Neuronal stem cell (in vitro differentiated cells): ENCODE data around the gene CCN6.

ENCODE experiments used
- DNase-seq: peaks from one replicate; pipeline ENCODE4 v3.0.0-alpha.2; 2013; ENCODE audit warnings: low spot score
- H2AFZ ChIP-seq: one replicate; pipeline ENCODE4 v1.6.1; 2013; ENCODE audit warnings: mild to moderate bottlenecking, low read length, inconsistent platforms
- H2AK5ac ChIP-seq: 2 replicates; pipeline ENCODE4 v1.6.1; 2013; ENCODE audit warnings: low read depth, mild to moderate bottlenecking, inconsistent platforms, low read length, moderate library complexity, mixed read lengths
- H2BK120ac ChIP-seq: 2 replicates; pipeline ENCODE4 v1.6.1; 2013; ENCODE audit warnings: low read depth, mild to moderate bottlenecking, inconsistent platforms, low read length, moderate library complexity, mixed read lengths
- H2BK12ac ChIP-seq: one replicate; pipeline ENCODE4 v1.6.1; 2013; ENCODE audit warnings: low read length, inconsistent platforms
- H2BK15ac ChIP-seq: 2 replicates; pipeline ENCODE4 v1.6.1; 2013; ENCODE audit warnings: mild to moderate bottlenecking, low read length, inconsistent platforms, mixed read lengths
- H2BK5ac ChIP-seq: one replicate; pipeline ENCODE4 v1.6.1; 2013; ENCODE audit warnings: inconsistent platforms, mild to moderate bottlenecking, low read length, moderate library complexity
- H3K14ac ChIP-seq: one replicate; pipeline ENCODE4 v1.6.1; 2013; ENCODE audit warnings: low read length, inconsistent platforms
- H3K18ac ChIP-seq: 2 replicates; pipeline ENCODE4 v1.6.1; 2013; ENCODE audit warnings: low read length, inconsistent platforms
- H3K23ac ChIP-seq: 2 replicates; pipeline ENCODE4 v1.6.1; 2013; ENCODE audit warnings: low read depth, mild to moderate bottlenecking, mixed read lengths, low read length, inconsistent platforms; ENCODE audit not compliant: poor library complexity
- H3K27ac ChIP-seq: replicated peaks from 3 replicates; pipeline ENCODE4 v1.5.1; 2013; ENCODE audit warnings: low read length, inconsistent platforms
- H3K27me3 ChIP-seq, 3 experiments: 2 replicates each; pipeline ENCODE4 v1.6.1; 2013; ENCODE audit warnings: low read length in 3 of 3, mild to moderate bottlenecking in 2 of 3, inconsistent platforms in 1 of 3, low read depth in 1 of 3, mixed read lengths in 1 of 3, moderate library complexity in 1 of 3; ENCODE audit not compliant: control insufficient read depth in 3 of 3, insufficient read depth in 3 of 3
- H3K36me3 ChIP-seq, 2 donors: replicated peaks in 1 of 2; 2 replicates each; pipeline ENCODE4 v1.6.1; 2013; ENCODE audit warnings: low read length in 2 of 2; ENCODE audit not compliant: control insufficient read depth in 2 of 2, insufficient read depth in 2 of 2
- H3K4ac ChIP-seq: 2 replicates; pipeline ENCODE4 v1.6.1; 2013; ENCODE audit warnings: inconsistent platforms, mild to moderate bottlenecking, low read length, moderate library complexity
- H3K4me1 ChIP-seq, 2 donors: 1 replicate in 1 of 2; 2 replicates in 1 of 2; pipeline ENCODE4 v1.6.1; 2013; ENCODE audit warnings: low read length in 2 of 2, low read depth in 1 of 2; ENCODE audit not compliant: control insufficient read depth in 2 of 2, insufficient read depth in 1 of 2
- H3K4me2 ChIP-seq: one replicate; pipeline ENCODE4 v1.6.1; 2013; ENCODE audit warnings: mild to moderate bottlenecking, low read length, inconsistent platforms; ENCODE audit not compliant: insufficient read depth, poor library complexity, severe bottlenecking
- H3K4me3 ChIP-seq, 2 donors: 2 replicates each; pipeline ENCODE4 v1.5.1; 2013; ENCODE audit warnings: low read length in 2 of 2, mild to moderate bottlenecking in 2 of 2, inconsistent platforms in 1 of 2, moderate library complexity in 1 of 2
- H3K79me1 ChIP-seq: one replicate; pipeline ENCODE4 v1.6.1; 2013; ENCODE audit warnings: low read depth, mild to moderate bottlenecking, inconsistent platforms, low read length, moderate library complexity
- H3K9ac ChIP-seq: one replicate; pipeline ENCODE4 v1.6.1; 2013; ENCODE audit warnings: mild to moderate bottlenecking, low read depth, low read length, inconsistent platforms; ENCODE audit not compliant: poor library complexity
- H3K9me3 ChIP-seq, 2 donors: replicated peaks in 1 of 2; 2 replicates each; pipeline versions ENCODE3 to v1.6.1; 2013; ENCODE audit warnings: low read length in 2 of 2, mild to moderate bottlenecking in 2 of 2, inconsistent platforms in 1 of 2, low read depth in 1 of 2, mixed read lengths in 1 of 2, moderate library complexity in 1 of 2; ENCODE audit not compliant: control insufficient read depth in 2 of 2, insufficient read depth in 1 of 2
- H4K8ac ChIP-seq: one replicate; pipeline ENCODE4 v1.6.1; 2013; ENCODE audit warnings: low read depth, mild to moderate bottlenecking, inconsistent platforms, low read length, moderate library complexity
- H4K91ac ChIP-seq: one replicate; pipeline ENCODE4 v1.6.1; 2013; ENCODE audit warnings: low read length, low read depth, mild to moderate bottlenecking, inconsistent platforms; ENCODE audit not compliant: poor library complexity
- WGBS, 2 donors: extraction: QIAGEN DNeasy Blood & Tissue Kit; methylation state at CpG; one replicate each; pipeline ENCODE4 v1.1.7; 2013; ENCODE audit warnings: missing lambda C conversion rate in 2 of 2, mixed read lengths in 1 of 2; ENCODE audit not compliant: insufficient read length in 2 of 2, insufficient replicate concordance in 1 of 2; ENCODE audit errors: extremely low coverage in 2 of 2; 5-methylcytosine and 5-hydroxymethylcytosine counted together

CCN6 gene

GRCh38 chr6:112017760-112018537, 36.0 kb upstream of the CCN6 start:
- Histone ChIP-seq H3K4me3 (no peak overlapping the region), H2BK120ac (no peak overlapping the region), H4K91ac (no peak overlapping the region), H2AFZ (peak overlapping the region; percentile 50), H3K4me2 (no peak overlapping the region), H2BK5ac (no peak overlapping the region), H3K14ac (no peak overlapping the region), H3K4ac (no peak overlapping the region), H3K23ac (no peak overlapping the region), H3K79me1 (no peaks in the 10 kb centered on the region), H3K36me3 (no peaks in the 10 kb centered on the region), H3K4me1 (peaks cover 9 to 25% of the 10 kb centered on the region in 2 donors), H2BK12ac (no peak overlapping the region), H4K8ac (no peak overlapping the region), H2BK15ac (no peak overlapping the region), H2AK5ac (no peak overlapping the region), H3K18ac (no peak overlapping the region), H3K27me3 (no peaks in the 10 kb centered on the region), H3K9me3 (no peaks in the 10 kb centered on the region), H3K9ac (no peak overlapping the region), H3K27ac (no peak overlapping the region)
- no peak for DNase-seq
- WGBS, 2 donors, result no CpG with 5 or more reads among the region's 7 CpGs

- no peak overlapping the region for H2BK120ac ChIP-seq
- no peak overlapping the region for H3K23ac ChIP-seq
- peaks cover 9 to 25% of the 10 kb centered on the region in 2 donors for H3K4me1 ChIP-seq
- no peak for DNase-seq
- peaks cover 2 to 4% of the 10 kb centered on the region in 2 donors for H3K9me3 ChIP-seq
- H3K4ac ChIP-seq, result no peak overlapping the region
- no peak overlapping the region for H3K14ac ChIP-seq
- no peak overlapping the region for H4K91ac ChIP-seq
- H3K18ac ChIP-seq, result no peak overlapping the region
- no CpG with 5 or more reads among the region's 12 CpGs for WGBS, 2 donors
- peak overlapping the region; percentile 50 for H2AFZ ChIP-seq
- no peak overlapping the region for H3K4me2 ChIP-seq
- H2AK5ac ChIP-seq, result no peak overlapping the region
- no peaks in the 10 kb centered on the region for H3K36me3 ChIP-seq
- no peak overlapping the region for H3K27ac ChIP-seq
- H2BK15ac ChIP-seq, result no peak overlapping the region
- H3K4me3 ChIP-seq, result no peak overlapping the region
- H2BK12ac ChIP-seq, result no peak overlapping the region
- H3K9ac ChIP-seq, result no peak overlapping the region
- H3K79me1 ChIP-seq, result no peaks in the 10 kb centered on the region
- H3K27me3 ChIP-seq, result no peaks in the 10 kb centered on the region
- no peak overlapping the region for H4K8ac ChIP-seq
- no peak overlapping the region for H2BK5ac ChIP-seq
These were observed 35.1 kb upstream of the CCN6 start for GRCh38 chr6:112018619-112019416.

- H3K9me3 ChIP-seq, result peaks cover 6 to 10% of the 10 kb centered on the region in 2 donors
- no peak for DNase-seq
- H3K4ac ChIP-seq, result no peak overlapping the region
- no peak overlapping the region for H4K91ac ChIP-seq
- H2AK5ac ChIP-seq, result no peak overlapping the region
- no peak overlapping the region for H2BK15ac ChIP-seq
- no peaks in the 10 kb centered on the region for H3K36me3 ChIP-seq
- H3K4me2 ChIP-seq, result no peak overlapping the region
- peaks cover 9 to 25% of the 10 kb centered on the region in 2 donors for H3K4me1 ChIP-seq
- H3K14ac ChIP-seq, result no peak overlapping the region
- no peaks in the 10 kb centered on the region for H3K27me3 ChIP-seq
- no peaks in the 10 kb centered on the region for H3K79me1 ChIP-seq
- no CpG with 5 or more reads among the region's 1 CpG for WGBS, 2 donors
- no peak overlapping the region for H2BK12ac ChIP-seq
- no peak overlapping the region for H2AFZ ChIP-seq
- H3K27ac ChIP-seq, result no peak overlapping the region
- no peak overlapping the region for H4K8ac ChIP-seq
- H2BK5ac ChIP-seq, result no peak overlapping the region
- H3K23ac ChIP-seq, result no peak overlapping the region
- no peak overlapping the region for H2BK120ac ChIP-seq
- H3K18ac ChIP-seq, result no peak overlapping the region
- H3K4me3 ChIP-seq, result no peak overlapping the region
- H3K9ac ChIP-seq, result no peak overlapping the region
These were observed 34.3 kb upstream of the CCN6 start for GRCh38 chr6:112019589-112019988.

GRCh38 chr6:112021691-112022310, 32.1 kb upstream of the CCN6 start:
- no peak overlapping the region for H4K91ac ChIP-seq
- H3K27ac ChIP-seq, result no peak overlapping the region
- H2BK120ac ChIP-seq, result no peak overlapping the region
- H3K18ac ChIP-seq, result no peak overlapping the region
- H3K4me2 ChIP-seq, result no peak overlapping the region
- no peak overlapping the region for H2BK5ac ChIP-seq
- no peaks in the 10 kb centered on the region for H3K36me3 ChIP-seq
- WGBS, 2 donors, result no CpG with 5 or more reads among the region's 6 CpGs
- DNase-seq, result no peak
- H3K27me3 ChIP-seq, result no peaks in the 10 kb centered on the region
- H3K79me1 ChIP-seq, result no peaks in the 10 kb centered on the region
- H2BK12ac ChIP-seq, result no peak overlapping the region
- peaks cover 9 to 25% of the 10 kb centered on the region in 2 donors for H3K4me1 ChIP-seq
- H3K9me3 ChIP-seq, result peaks cover 6 to 10% of the 10 kb centered on the region in 2 donors
- H3K23ac ChIP-seq, result no peak overlapping the region
- H3K4me3 ChIP-seq, result no peak overlapping the region
- H3K14ac ChIP-seq, result no peak overlapping the region
- no peak overlapping the region for H2AK5ac ChIP-seq
- no peak overlapping the region for H4K8ac ChIP-seq
- H3K4ac ChIP-seq, result no peak overlapping the region
- H3K9ac ChIP-seq, result no peak overlapping the region
- peak overlapping the region; percentile 63 for H2AFZ ChIP-seq
- H2BK15ac ChIP-seq, result no peak overlapping the region
